Cardiac ventricle fibroblast (primary cell): Measurements from ENCODE around the gene NGFR. TPM values are rescaled to one million over a fixed set of nuclear protein-coding genes. Genes with fewer than 3 reads are reported as not detected.

Source experiments
- total RNA-seq: library from RNA; depleted of rRNA; stranded (reverse); fragments of >200 nt; gene quantifications from 2 replicates; pipeline ENCODE4 v1.2.3, GENCODE V29; 2015

Gene NGFR, protein sequence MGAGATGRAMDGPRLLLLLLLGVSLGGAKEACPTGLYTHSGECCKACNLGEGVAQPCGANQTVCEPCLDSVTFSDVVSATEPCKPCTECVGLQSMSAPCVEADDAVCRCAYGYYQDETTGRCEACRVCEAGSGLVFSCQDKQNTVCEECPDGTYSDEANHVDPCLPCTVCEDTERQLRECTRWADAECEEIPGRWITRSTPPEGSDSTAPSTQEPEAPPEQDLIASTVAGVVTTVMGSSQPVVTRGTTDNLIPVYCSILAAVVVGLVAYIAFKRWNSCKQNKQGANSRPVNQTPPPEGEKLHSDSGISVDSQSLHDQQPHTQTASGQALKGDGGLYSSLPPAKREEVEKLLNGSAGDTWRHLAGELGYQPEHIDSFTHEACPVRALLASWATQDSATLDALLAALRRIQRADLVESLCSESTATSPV
- 9.6 and 9.8 TPM in 2 replicates for total RNA-seq

GRCh38 chr17:49494986-49495841, at the start of gene NGFR:
Gene NGFR, plus strand, starts transcription at chr17:49495293. Its CDS starts 125 bp downstream, at chr17:49495418.

Other genes starting within 250 kb of the NGFR start
- 21.7 and 35.8 TPM in 2 replicates for gene ZNF652, start 133.0 kb upstream of the NGFR start, total RNA-seq
- 52.6 and 53.1 TPM in 2 replicates for gene PHB1, start 80.4 kb upstream of the NGFR start, total RNA-seq
- 0.54 and 0.81 TPM in 2 replicates for gene NXPH3, start 80.6 kb downstream of the NGFR start, total RNA-seq
- gene SPOP, start 182.8 kb downstream of the NGFR start, total RNA-seq, result 23.7 and 47.6 TPM in 2 replicates
- gene SLC35B1, start 212.7 kb downstream of the NGFR start, total RNA-seq, result 24.2 and 29.4 TPM in 2 replicates